ENCODE data around the gene CAPN12.

Gene CAPN12

GRCh38 chr19:38726284-38726673 lies 18.0 kb downstream of the CAPN12 start:
- H2AFZ ChIP-seq = no peak overlapping the region
- no peaks in the 10 kb centered on the region for H3K9me3 ChIP-seq (ENCODE audit: control insufficient read depth, low read length)
- no peak overlapping the region for H3K4me2 ChIP-seq (ENCODE audit: low read length)
- no peak overlapping the region for H3K27ac ChIP-seq
- H3K79me2 ChIP-seq = peaks cover 9% of the 10 kb centered on the region
- no peak overlapping the region for H3K4me3 ChIP-seq (ENCODE audit: low read depth, low read length)
- no peaks in the 10 kb centered on the region for H3K27me3 ChIP-seq (ENCODE audit: control insufficient read depth, insufficient read depth, low read length)
- no peak overlapping the region for H3K9ac ChIP-seq
- TF ChIP-seq, protein P1, sequence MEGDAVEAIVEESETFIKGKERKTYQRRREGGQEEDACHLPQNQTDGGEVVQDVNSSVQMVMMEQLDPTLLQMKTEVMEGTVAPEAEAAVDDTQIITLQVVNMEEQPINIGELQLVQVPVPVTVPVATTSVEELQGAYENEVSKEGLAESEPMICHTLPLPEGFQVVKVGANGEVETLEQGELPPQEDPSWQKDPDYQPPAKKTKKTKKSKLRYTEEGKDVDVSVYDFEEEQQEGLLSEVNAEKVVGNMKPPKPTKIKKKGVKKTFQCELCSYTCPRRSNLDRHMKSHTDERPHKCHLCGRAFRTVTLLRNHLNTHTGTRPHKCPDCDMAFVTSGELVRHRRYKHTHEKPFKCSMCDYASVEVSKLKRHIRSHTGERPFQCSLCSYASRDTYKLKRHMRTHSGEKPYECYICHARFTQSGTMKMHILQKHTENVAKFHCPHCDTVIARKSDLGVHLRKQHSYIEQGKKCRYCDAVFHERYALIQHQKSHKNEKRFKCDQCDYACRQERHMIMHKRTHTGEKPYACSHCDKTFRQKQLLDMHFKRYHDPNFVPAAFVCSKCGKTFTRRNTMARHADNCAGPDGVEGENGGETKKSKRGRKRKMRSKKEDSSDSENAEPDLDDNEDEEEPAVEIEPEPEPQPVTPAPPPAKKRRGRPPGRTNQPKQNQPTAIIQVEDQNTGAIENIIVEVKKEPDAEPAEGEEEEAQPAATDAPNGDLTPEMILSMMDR (IDR thresholded peaks at IDR 0.05) = no peak
- peaks cover 5% of the 10 kb centered on the region for H3K4me1 ChIP-seq
- H3K36me3 ChIP-seq (ENCODE audit: control insufficient read depth, insufficient read depth, low read length) = no peaks in the 10 kb centered on the region

DNA sequence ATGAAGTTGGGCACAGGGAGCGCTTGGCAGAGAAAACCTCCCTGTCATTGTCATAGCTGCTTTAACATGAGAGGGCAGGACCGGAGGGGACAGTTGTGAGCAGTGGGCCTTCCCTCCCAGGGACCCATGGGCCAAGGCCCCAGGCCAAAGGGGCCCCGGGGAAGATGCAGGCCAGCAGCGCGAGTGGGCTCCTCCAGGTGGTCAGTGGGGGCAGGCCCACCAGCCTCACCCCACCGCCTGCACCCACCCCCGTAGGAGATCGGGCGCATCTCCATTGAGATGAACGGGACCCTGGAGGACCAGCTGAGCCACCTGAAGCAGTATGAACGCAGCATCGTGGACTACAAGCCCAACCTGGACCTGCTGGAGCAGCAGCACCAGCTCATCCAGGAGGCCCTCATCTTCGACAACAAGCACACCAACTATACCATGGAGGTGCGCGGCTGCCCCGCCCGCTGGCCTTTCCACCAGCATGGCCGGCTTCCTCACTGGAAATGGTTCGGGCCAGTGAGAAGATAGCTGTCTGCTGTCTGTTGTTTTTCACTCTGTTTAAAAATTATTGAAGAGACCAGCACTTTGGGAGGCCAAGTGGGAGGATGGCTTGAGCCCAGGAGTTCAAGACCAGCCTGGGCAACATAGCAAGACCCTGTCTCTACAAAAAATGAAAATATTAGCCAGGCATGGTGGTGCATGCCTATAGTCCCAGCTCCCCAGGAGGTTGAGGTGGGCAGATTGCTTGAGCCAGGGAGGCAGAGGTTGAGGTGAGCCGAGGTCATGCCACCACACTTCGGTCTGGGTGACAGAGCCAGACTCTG lies 18.6 kb downstream of the CAPN12 start:
- no peaks in the 10 kb centered on the region for H3K36me3 ChIP-seq (ENCODE audit: control insufficient read depth, insufficient read depth, low read length)
- no peak overlapping the region for H3K4me3 ChIP-seq (ENCODE audit: low read depth, low read length)
- no peak overlapping the region for H3K4me2 ChIP-seq (ENCODE audit: low read length)
- peaks cover 5% of the 10 kb centered on the region for H3K4me1 ChIP-seq
- TF ChIP-seq, protein P1 (IDR thresholded peaks at IDR 0.05) = no peak
- H3K27me3 ChIP-seq (ENCODE audit: control insufficient read depth, insufficient read depth, low read length) = no peaks in the 10 kb centered on the region
- H3K27ac ChIP-seq = no peak overlapping the region
- no peak overlapping the region for H3K9ac ChIP-seq
- H3K79me2 ChIP-seq = peaks cover 9% of the 10 kb centered on the region
- H3K9me3 ChIP-seq (ENCODE audit: control insufficient read depth, low read length) = no peaks in the 10 kb centered on the region
- H2AFZ ChIP-seq = no peak overlapping the region

GRCh38 chr19:38723990-38724854 lies 20.1 kb downstream of the CAPN12 start:
- Histone ChIP-seq H3K4me1 (peaks cover 5% of the 10 kb centered on the region), H3K27me3 (ENCODE audit: control insufficient read depth, insufficient read depth, low read length) (no peaks in the 10 kb centered on the region), H3K9ac (no peak overlapping the region), H3K79me2 (peaks cover 18% of the 10 kb centered on the region), H2AFZ (no peak overlapping the region), H3K4me2 (ENCODE audit: low read length) (no peak overlapping the region), H3K27ac (no peak overlapping the region), H3K9me3 (ENCODE audit: control insufficient read depth, low read length) (no peaks in the 10 kb centered on the region), H3K36me3 (ENCODE audit: control insufficient read depth, insufficient read depth, low read length) (no peaks in the 10 kb centered on the region), H3K4me3 (ENCODE audit: low read depth, low read length) (no peak overlapping the region)
- TF ChIP-seq, protein P1 (IDR thresholded peaks at IDR 0.05) = no peak

DNA sequence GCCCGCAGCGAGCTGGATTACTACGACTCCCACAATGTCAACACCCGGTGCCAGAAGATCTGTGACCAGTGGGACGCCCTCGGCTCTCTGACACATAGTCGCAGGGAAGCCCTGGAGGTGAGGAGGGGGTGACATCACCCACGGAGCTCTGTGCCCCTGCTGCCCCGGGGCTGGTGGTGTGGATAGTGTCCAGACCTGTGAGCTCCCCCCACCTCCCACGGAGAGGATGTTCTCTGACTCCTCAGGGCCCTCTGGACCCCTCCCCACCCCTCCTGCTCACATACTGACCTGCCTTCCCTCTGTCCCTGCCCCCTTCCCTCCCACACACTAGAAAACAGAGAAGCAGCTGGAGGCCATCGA lies 20.7 kb downstream of the CAPN12 start:
- Histone ChIP-seq H2AFZ (no peak overlapping the region), H3K4me1 (peaks cover 5% of the 10 kb centered on the region), H3K27me3 (ENCODE audit: control insufficient read depth, insufficient read depth, low read length) (no peaks in the 10 kb centered on the region), H3K9ac (no peak overlapping the region), H3K9me3 (ENCODE audit: control insufficient read depth, low read length) (no peaks in the 10 kb centered on the region), H3K79me2 (peaks cover 18% of the 10 kb centered on the region), H3K4me3 (ENCODE audit: low read depth, low read length) (no peak overlapping the region), H3K4me2 (ENCODE audit: low read length) (no peak overlapping the region), H3K36me3 (ENCODE audit: control insufficient read depth, insufficient read depth, low read length) (no peaks in the 10 kb centered on the region), H3K27ac (no peak overlapping the region)
- TF ChIP-seq, protein P1 (IDR thresholded peaks at IDR 0.05) = no peak
